Vagina (tissue), 2 donors: ENCODE data around the gene VCP. TPM values are rescaled to one million over a fixed set of nuclear protein-coding genes. Genes with fewer than 3 reads are reported as not detected.

Experiments
- DNase-seq, 2 donors: peaks; one replicate each; pipeline ENCODE4 v3.0.0-alpha.2; 2017; ENCODE audit errors: extremely low spot score in 2 of 2
- H3K27ac ChIP-seq: fragments of 200-600 bp; sonication (generic); one replicate; pipeline ENCODE4 v1.5.1; 2019
- H3K27me3 ChIP-seq: fragments of 200-600 bp; sonication (generic); one replicate; pipeline ENCODE4 v1.5.1; 2019
- H3K36me3 ChIP-seq, 2 donors: fragments of 200-600 bp; sonication (generic); one replicate each; pipeline ENCODE4 v1.5.1; 2017 to 2019
- H3K4me1 ChIP-seq: fragments of 200-600 bp; sonication (generic); one replicate; pipeline ENCODE4 v1.5.1; 2019
- H3K4me3 ChIP-seq, 2 donors: fragments of 200-600 bp; sonication (generic); 1 replicate in 1 of 2; 2 replicates in 1 of 2; pipeline ENCODE4 v1.5.1; 2016 to 2019
- H3K9me3 ChIP-seq: fragments of 200-600 bp; sonication (generic); one replicate; pipeline ENCODE4 v1.5.1; 2019
- CTCF ChIP-seq, 3 experiments: fragments of 450-650 bp in 2 of 3; fragments of 200-600 bp in 1 of 3; sonication (generic) in 1 of 3; IDR thresholded peaks; one replicate each; pipeline ENCODE4 v1.5.1; 2017 to 2019; ENCODE audit warnings: antibody characterized with exemption in 3 of 3, mild to moderate bottlenecking in 2 of 3, moderate library complexity in 2 of 3
- POLR2A ChIP-seq, 2 donors: fragments of 450-650 bp; IDR thresholded peaks; one replicate each; pipeline ENCODE4 v1.6.1; 2017; ENCODE audit warnings: antibody characterized with exemption in 2 of 2, mild to moderate bottlenecking in 2 of 2, moderate library complexity in 2 of 2
- POLR2AphosphoS5 ChIP-seq, 2 donors: sonication (generic); formaldehyde crosslinking; IDR thresholded peaks; one replicate each; pipeline ENCODE4 v1.9.0; 2017; ENCODE audit warnings: antibody characterized with exemption in 2 of 2, mild to moderate bottlenecking in 2 of 2, low read depth in 1 of 2; ENCODE audit not compliant: insufficient read depth in 1 of 2
- intact Hi-C: fragments of 100-400 bp; cut with DNase I; formaldehyde crosslinking; loops from one replicate; pipeline ENCODE4 v1.15.1; 2023
- total RNA-seq: library from RNA; depleted of rRNA; stranded (reverse); fragments of >200 nt; gene quantifications from one replicate; pipeline ENCODE4 v1.2.3, GENCODE V29; 2016

VCP gene
- total RNA-seq, 1 donor from 2014 or later, result 130 TPM

DNA sequence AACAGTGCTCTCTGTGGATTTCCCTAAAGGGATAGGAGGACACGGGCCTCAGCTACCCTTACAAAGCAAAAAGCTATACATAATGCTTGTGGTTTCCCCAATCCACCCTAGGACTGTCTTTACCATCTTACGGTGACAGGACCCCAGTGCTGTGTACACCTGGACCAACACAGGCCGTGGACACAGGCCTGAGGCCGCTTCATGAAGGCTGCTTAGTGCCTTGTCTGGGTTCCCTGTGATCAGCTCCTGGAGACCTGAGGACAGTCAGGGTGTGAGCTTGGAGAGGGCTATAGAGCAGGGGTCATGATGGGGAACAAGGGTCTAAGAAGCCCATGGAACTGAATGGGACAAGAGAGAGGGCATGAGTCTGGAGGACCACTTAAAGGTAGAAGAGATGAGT is 4.4 kb upstream of the VCP start:
- Histone ChIP-seq H3K9me3 (no peaks in the 10 kb centered on the region), H3K27me3 (no peaks in the 10 kb centered on the region), H3K36me3 (no peaks in the 10 kb centered on the region), H3K4me3 (no peak overlapping the region), H3K4me1 (peaks cover 24% of the 10 kb centered on the region), H3K27ac (no peak overlapping the region)
- no peak for DNase-seq
- intact Hi-C loops, result no loop called here
- TF ChIP-seq CTCF (IDR thresholded peaks at IDR 0.05) (no peak), POLR2AphosphoS5 (IDR thresholded peaks at IDR 0.05; ENCODE audit: insufficient read depth in 1 of 2, low read depth in 1 of 2) (no peak), POLR2A (IDR thresholded peaks at IDR 0.05) (no peak)

DNA sequence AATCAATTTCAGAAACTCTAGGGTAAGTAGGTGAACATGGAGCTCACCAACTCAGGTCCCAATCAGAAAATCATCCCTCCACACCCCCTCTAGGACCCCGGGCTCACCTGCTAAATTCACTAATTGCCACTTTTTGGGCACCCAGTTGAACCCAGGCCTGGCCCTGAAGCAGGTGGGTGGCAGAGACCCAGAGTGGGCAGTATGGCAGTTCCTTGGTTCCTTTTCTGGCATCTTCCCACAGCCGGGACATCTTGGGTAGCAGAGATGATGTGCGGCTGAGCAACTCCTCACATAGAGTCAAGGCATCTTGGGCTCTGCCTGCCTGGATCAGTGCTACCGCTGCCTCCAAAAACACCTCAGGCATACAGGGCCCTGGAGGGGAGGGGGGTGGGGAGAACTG is 2.9 kb upstream of the VCP start:
- H3K36me3 ChIP-seq, result no peaks in the 10 kb centered on the region
- no peak overlapping the region for H3K27ac ChIP-seq
- no peak for DNase-seq
- no peaks in the 10 kb centered on the region for H3K9me3 ChIP-seq
- intact Hi-C loops, result no loop called here
- no peak for TF ChIP-seq CTCF (IDR thresholded peaks at IDR 0.05)
- no peak for TF ChIP-seq POLR2AphosphoS5 (IDR thresholded peaks at IDR 0.05; ENCODE audit: insufficient read depth in 1 of 2, low read depth in 1 of 2)
- TF ChIP-seq POLR2A (IDR thresholded peaks at IDR 0.05), result no peak
- H3K4me1 ChIP-seq, result peaks cover 35% of the 10 kb centered on the region
- no peaks in the 10 kb centered on the region for H3K27me3 ChIP-seq
- H3K4me3 ChIP-seq, result no peak overlapping the region

DNA sequence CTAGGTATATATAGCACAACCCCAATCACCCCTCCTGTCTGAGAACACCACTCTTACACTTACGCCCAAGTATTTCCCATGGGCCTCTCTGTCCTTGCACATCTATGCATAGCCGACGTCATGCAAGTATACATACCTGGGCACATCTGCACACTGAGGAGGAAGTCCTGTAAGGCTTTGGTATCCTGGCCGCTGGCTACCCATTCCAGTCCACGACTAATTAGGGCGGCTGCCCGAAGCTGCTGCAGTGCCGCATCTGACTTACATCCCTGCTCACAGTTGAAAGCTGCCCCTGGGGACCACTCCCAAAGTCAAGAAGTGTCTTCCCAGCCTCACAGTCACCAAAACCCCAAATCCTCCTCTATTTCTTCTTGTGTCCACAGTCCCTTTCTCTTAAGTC is 2.4 kb upstream of the VCP start:
- no peak for DNase-seq
- peaks cover 41% of the 10 kb centered on the region for H3K4me1 ChIP-seq
- H3K36me3 ChIP-seq, result no peaks in the 10 kb centered on the region
- H3K27me3 ChIP-seq, result no peaks in the 10 kb centered on the region
- no peak overlapping the region for H3K27ac ChIP-seq
- intact Hi-C loops, result no loop called here
- H3K4me3 ChIP-seq, result no peak overlapping the region
- H3K9me3 ChIP-seq, result no peaks in the 10 kb centered on the region
- TF ChIP-seq CTCF (IDR thresholded peaks at IDR 0.05) (no peak), POLR2AphosphoS5 (IDR thresholded peaks at IDR 0.05; ENCODE audit: insufficient read depth in 1 of 2, low read depth in 1 of 2) (no peak), POLR2A (IDR thresholded peaks at IDR 0.05) (no peak)

DNA sequence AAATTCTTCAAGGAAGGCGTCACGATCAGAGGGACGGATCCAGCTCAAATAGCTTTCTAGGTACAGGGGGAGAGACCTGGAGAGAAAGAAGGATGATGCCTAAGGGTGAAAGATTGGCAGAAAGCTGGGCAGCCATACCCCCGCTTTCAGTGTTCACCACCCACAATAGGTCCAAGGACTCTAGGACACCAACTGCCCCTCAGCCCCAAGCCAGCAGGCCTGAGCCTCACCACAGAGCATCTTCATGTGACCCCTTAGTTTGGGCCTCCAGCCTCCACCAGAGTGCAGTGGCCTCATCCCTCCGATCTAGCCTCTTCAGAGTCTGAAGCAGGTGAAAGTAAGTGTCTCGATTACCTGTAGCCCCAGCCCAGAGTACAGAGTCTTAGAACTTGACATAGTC is 1.7 kb upstream of the VCP start:
- TF ChIP-seq CTCF (IDR thresholded peaks at IDR 0.05) (no peak), POLR2A (IDR thresholded peaks at IDR 0.05) (no peak), POLR2AphosphoS5 (IDR thresholded peaks at IDR 0.05; ENCODE audit: insufficient read depth in 1 of 2, low read depth in 1 of 2) (no peak)
- Histone ChIP-seq H3K4me1 (peaks cover 44% of the 10 kb centered on the region), H3K27me3 (no peaks in the 10 kb centered on the region), H3K4me3 (no peak overlapping the region), H3K27ac (no peak overlapping the region), H3K36me3 (no peaks in the 10 kb centered on the region), H3K9me3 (no peaks in the 10 kb centered on the region)
- intact Hi-C loops, result no loop called here
- DNase-seq, result no peak

- intact Hi-C loops, result no loop called here
These were observed 821 bp upstream of the VCP start for GRCh38 chr9:35073279-35073612.

More at GRCh38 chr9:35073279-35073612, 821 bp upstream of the VCP start:
- no peak for DNase-seq
- peak overlapping the region in 1 of 2 donors; percentile 74 for H3K4me3 ChIP-seq
- H3K27ac ChIP-seq, result peak overlapping the region; percentile 96
- no peaks in the 10 kb centered on the region for H3K27me3 ChIP-seq
- no peaks in the 10 kb centered on the region for H3K9me3 ChIP-seq
- H3K36me3 ChIP-seq, result peaks cover 0 to under 1% of the 10 kb centered on the region in 2 donors
- TF ChIP-seq POLR2A (IDR thresholded peaks at IDR 0.05), result no peak
- TF ChIP-seq POLR2AphosphoS5 (IDR thresholded peaks at IDR 0.05; ENCODE audit: insufficient read depth in 1 of 2, low read depth in 1 of 2), result no peak
- no peak for TF ChIP-seq CTCF (IDR thresholded peaks at IDR 0.05)
- H3K4me1 ChIP-seq, result peaks cover 44% of the 10 kb centered on the region
